IPS-18c (cell line): ENCODE results near the gene ADRA2A.

Experiments used
- H3K4me3 ChIP-seq: 2 replicates; pipeline ENCODE4 v1.7.0; 2013; ENCODE audit warnings: low read depth, mild to moderate bottlenecking, low read length, moderate library complexity; ENCODE audit not compliant: insufficient read depth
- H3K9me3 ChIP-seq: one replicate; pipeline ENCODE4 v1.6.1; 2013; ENCODE audit warnings: mild to moderate bottlenecking, low read length, moderate library complexity; ENCODE audit not compliant: control insufficient read depth, insufficient read depth

The ADRA2A gene

DNA sequence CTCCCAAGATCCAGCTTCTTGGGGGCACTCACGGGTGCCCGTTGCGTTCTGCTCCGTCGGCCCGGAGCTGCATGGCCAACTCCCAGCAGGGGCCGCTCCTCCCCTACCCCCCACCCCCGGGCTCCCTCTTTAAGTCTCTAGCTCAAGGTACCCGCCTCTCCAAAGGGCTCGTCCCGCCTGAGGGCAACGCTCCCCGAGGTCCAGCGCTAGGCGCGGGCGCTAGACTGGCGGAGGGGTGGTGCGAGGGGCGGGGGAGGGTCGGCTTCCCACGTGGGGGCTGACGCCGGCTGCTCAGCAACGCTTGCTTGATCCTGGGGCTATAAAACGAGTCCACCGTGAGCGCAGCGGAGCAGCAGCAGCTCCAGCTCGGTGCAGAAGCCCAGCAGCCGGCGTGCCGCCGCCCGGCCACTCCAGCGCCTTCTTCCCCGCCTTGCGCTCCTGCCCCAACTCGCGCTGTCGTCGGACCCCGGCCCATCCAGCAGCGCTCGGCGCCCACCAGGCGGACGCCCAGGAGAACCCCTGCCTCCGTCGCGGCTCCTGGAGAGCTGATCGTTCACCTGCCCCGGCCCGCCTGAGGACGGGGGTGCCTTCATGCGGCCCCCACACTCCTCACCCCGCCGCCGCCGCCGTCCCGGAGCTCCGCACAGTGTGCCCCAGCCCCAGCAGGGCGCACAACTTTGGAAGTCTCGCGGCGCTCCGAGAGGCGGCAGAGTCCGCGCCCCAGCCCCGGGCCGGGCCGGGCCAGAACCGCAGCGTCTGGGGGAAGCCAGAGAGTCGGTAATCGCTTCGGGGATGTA, at the start of gene ADRA2A:
Gene ADRA2A, plus strand, starts transcription at position 348 of the 797 bp plus-strand sequence. CDS start 968 bp downstream, outside the sequence.
- Histone ChIP-seq H3K4me3 (peak within 1 kb of the TSS; percentile 61), H3K9me3 (peaks cover 2% of the 10 kb centered on the region)

DNA sequence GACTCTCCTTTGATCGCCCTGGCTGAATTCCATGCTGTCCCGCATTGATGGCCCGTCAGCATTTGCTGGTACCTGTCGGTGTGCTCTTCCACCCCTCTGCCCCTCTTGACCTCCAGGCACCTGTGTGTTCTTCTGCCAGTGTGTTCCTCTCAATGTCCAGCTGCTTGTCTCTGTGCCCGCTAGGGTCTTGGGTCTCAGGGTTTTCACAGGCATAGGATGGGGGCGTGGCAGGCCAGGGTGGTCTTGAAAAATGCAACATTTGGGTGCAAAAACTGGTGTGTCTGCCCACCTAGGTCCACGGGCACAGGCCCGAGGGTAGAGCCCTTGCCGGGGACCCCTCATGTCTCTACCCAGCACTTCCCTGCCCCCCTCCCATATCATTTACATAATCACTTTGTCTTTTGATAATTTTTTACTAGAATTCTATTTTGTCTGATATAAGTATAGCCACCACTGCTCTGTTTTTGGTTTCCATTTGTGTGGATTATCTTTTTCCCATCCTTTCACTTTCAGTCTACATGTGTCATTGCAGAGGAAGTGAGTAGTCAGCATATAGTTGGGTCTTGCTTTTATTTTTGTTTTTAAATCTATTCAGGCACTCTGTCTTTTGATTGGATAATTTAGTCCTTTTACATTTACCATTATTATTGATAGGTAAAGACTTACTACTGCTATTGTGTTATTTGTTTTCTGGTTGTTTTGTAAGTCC, 46.6 kb upstream of the ADRA2A start:
- Histone ChIP-seq H3K9me3 (peaks cover 6% of the 10 kb centered on the region), H3K4me3 (no peak overlapping the region)

DNA sequence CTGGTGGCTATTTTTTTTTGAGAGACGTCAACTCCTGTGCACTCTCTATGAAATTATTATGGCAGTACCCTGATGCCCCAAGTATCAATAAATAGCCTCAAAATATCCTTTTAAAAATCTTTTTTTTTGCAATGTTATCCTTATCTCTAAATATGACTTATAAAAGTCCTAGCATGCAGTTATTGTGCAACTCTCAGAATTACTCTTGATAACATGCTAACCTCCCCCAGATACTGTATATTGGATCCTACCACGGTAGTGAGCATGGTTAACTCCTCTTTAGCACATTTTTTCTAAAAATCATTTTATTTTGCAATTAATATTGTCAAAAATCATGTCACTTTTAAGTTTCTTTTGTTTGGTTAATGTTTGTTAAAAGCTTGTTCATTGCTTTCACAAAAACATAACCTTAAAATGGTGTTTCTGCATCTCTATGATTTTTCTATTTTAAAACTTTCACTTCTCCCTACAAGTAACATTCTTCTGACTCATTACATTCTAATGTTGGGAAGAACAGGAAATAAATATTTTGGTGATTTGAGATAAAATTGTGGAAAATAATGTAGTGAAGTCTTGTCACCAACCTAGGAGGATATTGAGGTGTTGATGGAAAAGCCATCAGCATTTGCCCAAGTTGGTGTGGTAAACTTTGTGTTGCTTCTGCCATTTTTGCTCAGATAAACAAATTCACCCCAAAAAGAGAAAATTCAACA, 42.1 kb upstream of the ADRA2A start:
- H3K4me3 ChIP-seq, result no peak overlapping the region

DNA sequence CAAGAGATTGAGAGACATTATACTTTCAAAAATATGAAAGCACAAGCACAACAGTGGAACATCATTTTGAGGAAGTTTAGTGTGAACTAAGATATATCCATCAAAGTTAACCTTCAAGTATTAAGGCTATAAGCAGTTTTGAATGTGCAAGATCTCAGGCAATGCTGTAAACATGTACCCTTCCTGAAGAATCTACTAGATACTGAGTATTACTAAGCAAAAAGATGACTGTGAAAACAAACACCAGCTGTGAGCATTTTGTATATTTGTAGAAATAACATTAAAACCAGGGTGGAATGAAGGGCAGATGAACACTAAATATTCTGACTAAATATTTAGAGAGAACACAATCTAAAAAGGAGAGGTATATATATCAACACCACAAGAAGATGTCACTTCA, 41.3 kb upstream of the ADRA2A start:
- H3K9me3 ChIP-seq, result peaks cover 6% of the 10 kb centered on the region
- no peak overlapping the region for H3K4me3 ChIP-seq

More for the DNA sequence above, 42.1 kb upstream of the ADRA2A start:
- peaks cover 6% of the 10 kb centered on the region for H3K9me3 ChIP-seq

DNA sequence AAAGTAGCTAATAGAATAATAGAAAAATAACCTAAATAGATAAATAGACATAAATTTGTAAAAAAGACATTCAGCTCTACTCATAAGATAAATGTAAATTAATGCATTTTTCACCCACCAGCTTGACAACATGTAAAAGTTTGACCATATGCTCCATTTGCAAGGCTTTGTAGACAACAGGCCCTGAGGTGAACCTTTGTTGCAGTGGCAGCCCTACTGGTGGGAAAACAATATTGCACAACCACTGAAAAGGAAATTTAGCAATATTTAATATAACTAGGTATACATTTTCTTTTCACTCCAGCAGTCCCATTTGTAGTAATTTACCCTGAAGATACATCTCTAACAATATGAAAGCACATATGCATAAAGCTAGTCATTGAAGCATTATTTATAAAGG, 39.0 kb upstream of the ADRA2A start:
- no peak overlapping the region for H3K4me3 ChIP-seq
- peaks cover 3% of the 10 kb centered on the region for H3K9me3 ChIP-seq

DNA sequence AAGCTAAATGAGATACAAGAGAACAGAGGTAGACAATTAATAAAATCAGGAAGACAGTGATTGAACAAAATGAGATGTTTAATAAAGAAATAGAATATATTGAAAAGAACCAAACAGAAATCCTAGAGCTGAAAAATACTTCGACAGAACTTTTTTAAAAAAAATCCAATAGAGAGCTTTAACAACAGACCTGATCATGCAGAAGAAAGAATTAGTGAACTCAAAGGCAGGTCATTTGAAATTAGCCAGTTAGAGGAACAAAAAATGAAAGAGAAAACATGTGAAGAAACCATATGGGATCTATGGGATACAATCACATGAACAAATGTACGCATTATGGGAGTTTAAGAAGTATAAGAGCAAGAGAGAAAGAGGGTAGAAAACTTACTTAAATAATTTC, 37.3 kb upstream of the ADRA2A start:
- peaks cover 4% of the 10 kb centered on the region for H3K9me3 ChIP-seq
- H3K4me3 ChIP-seq, result no peak overlapping the region

DNA sequence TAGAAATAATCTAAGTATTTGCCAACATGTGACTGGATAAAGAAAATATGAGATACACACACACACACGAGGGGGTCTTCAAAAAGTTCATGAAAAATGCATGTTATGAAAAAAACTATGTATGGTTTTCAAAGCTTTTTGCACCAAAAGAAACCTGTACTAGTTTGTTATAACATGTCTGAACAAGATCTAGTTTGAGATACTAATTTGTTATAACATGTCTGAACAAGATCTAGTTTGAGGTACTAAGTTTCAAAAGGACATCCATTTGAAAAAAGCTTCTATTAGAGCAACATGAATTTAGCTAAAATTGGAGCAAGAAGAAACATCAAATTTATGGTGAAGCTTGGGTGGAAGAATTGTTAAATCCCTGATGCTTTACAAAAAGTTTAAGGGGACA, 19.8 kb upstream of the ADRA2A start:
- no peak overlapping the region for H3K4me3 ChIP-seq

DNA sequence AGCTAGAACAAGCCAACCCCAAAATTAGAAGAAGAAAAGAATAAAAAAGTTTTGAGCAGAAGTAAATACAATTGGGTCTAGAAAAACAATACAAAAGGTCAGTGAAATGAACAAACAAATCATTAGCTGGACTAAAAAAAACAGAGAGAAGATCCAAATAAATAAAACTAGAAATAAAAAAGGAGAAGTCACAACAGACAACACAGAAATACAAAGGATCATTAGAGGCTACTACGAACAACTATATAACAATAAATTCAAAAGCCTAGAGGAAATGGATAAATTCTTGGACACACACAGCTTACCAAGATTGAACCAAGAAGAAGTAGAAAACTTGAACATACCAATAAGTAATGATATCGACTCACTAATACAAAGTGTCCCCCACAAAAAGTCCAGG, 13.4 kb upstream of the ADRA2A start:
- Histone ChIP-seq H3K4me3 (no peak overlapping the region), H3K9me3 (peaks cover 3% of the 10 kb centered on the region)

More for the DNA sequence above, 19.8 kb upstream of the ADRA2A start:
- H3K9me3 ChIP-seq, result peaks cover 3% of the 10 kb centered on the region

DNA sequence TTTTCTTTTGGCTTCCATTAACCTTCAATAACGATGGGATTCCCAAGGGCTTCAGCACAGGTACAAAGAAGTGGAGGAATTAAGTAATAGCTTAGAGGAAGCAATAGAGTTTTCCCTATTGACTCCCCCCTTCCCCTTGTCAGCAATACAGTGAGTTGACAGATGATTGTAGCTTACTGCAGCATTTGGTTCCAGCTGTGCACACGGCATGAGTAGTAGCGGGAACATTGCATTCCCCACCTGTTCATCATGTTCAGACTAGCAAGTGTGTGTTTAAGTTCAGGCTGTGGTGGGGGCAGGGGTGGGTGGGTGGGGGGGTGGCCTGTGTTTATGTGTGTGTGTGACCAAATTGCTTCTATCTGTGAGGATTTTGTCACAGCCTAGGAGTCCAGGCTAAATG, 4.6 kb upstream of the ADRA2A start:
- Histone ChIP-seq H3K4me3 (no peak overlapping the region), H3K9me3 (no peaks in the 10 kb centered on the region)

DNA sequence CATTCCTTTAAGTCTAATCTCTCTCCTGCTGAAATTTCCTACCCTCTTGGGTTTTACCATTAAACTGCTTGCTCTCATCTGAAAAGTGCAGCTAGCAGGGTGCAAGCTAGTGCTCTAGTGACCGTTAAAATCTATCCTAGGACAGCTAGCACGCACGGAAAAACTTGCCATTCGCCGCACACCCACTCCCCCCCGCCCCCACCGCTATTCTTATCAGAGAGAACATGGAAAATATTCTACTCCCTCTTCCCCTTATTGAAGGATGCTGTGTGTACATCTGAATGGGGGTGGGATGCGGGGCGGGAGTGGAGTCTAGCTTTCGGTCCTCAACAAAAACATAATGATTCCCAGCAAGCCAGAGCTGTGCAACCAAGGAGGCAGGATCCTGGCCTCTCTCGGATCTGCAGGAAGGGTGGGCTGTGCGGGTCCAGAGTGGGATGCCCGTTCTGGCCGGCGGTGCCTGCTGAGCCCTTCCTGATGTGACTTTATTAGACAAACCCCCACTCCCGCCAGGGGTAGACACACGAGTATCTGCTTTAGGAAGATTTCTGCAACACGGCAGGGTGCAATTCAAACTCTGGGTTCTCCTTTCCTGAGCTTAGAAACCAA, 1.1 kb upstream of the ADRA2A start:
- peaks cover 2% of the 10 kb centered on the region for H3K9me3 ChIP-seq
- H3K4me3 ChIP-seq, result peak overlapping the region; percentile 61; the same call in 1 of the 2 replicates

DNA sequence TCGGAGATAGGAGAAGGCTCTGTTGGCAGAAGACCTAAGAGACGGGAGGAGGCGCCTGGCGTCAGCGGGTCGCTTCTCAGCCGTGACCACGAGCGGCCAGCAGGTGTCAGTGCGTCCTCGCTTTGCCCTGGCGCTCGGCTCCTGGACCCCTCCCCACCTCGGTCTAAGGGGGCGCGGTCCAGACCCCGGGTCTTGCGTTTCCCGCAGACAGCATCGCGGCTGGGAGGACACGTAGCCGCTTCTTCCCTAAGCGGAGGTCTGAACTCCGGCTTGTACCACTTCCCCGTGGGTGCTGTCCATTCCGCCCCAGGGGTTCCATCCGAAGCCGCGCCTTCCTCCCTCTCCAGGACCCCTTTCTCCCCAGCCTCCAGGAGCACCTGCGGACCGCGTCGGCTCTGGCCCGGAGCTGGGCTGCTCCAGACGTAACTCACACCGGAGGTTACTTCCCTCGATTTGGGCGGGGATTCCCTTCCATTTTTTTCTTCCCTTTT, 593 bp upstream of the ADRA2A start:
- Histone ChIP-seq H3K4me3 (peak overlapping the region; percentile 61), H3K9me3 (peaks cover 2% of the 10 kb centered on the region)

DNA sequence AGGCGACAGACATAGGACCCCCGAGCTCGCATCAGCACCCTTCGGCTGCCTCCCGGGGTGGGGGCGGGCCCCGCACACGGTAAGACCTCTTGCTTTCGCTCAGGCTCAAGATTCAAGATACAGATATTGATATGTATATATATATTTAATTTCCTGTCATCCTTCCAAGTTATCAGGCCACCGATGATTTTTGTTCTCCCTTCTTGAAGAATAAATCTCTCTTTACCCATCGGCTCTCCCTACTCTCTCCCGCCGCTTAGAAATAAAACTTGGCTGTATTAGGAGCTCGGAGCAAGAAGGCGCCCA, 603 bp downstream of the ADRA2A start:
- Histone ChIP-seq H3K4me3 (peak overlapping the region; percentile 61), H3K9me3 (peaks cover 2% of the 10 kb centered on the region)

DNA sequence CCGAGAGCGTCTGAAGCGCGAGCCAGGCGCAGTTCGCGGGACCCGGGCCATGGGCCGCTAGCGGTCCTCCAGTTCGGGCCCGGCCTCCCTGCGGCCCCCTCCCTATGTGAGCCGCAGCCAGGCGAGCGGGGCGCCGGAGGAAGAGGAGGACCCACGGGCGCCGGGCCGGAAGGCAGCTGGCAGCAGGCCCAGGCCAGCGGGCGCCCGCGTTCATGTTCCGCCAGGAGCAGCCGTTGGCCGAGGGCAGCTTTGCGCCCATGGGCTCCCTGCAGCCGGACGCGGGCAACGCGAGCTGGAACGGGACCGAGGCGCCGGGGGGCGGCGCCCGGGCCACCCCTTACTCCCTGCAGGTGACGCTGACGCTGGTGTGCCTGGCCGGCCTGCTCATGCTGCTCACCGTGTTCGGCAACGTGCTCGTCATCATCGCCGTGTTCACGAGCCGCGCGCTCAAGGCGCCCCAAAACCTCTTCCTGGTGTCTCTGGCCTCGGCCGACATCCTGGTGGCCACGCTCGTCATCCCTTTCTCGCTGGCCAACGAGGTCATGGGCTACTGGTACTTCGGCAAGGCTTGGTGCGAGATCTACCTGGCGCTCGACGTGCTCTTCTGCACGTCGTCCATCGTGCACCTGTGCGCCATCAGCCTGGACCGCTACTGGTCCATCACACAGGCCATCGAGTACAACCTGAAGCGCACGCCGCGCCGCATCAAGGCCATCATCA, 1.1 kb downstream of the ADRA2A start:
- Histone ChIP-seq H3K4me3 (peak overlapping the region; percentile 61), H3K9me3 (peaks cover 2% of the 10 kb centered on the region)

DNA sequence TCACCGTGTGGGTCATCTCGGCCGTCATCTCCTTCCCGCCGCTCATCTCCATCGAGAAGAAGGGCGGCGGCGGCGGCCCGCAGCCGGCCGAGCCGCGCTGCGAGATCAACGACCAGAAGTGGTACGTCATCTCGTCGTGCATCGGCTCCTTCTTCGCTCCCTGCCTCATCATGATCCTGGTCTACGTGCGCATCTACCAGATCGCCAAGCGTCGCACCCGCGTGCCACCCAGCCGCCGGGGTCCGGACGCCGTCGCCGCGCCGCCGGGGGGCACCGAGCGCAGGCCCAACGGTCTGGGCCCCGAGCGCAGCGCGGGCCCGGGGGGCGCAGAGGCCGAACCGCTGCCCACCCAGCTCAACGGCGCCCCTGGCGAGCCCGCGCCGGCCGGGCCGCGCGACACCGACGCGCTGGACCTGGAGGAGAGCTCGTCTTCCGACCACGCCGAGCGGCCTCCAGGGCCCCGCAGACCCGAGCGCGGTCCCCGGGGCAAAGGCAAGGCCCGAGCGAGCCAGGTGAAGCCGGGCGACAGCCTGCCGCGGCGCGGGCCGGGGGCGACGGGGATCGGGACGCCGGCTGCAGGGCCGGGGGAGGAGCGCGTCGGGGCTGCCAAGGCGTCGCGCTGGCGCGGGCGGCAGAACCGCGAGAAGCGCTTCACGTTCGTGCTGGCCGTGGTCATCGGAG, 1.8 kb downstream of the ADRA2A start:
- H3K9me3 ChIP-seq, result peaks cover 2% of the 10 kb centered on the region
- 0 out of 2 replicates have a peak overlapping the region, but pooled peaks have one; percentile 9 for H3K4me3 ChIP-seq

DNA sequence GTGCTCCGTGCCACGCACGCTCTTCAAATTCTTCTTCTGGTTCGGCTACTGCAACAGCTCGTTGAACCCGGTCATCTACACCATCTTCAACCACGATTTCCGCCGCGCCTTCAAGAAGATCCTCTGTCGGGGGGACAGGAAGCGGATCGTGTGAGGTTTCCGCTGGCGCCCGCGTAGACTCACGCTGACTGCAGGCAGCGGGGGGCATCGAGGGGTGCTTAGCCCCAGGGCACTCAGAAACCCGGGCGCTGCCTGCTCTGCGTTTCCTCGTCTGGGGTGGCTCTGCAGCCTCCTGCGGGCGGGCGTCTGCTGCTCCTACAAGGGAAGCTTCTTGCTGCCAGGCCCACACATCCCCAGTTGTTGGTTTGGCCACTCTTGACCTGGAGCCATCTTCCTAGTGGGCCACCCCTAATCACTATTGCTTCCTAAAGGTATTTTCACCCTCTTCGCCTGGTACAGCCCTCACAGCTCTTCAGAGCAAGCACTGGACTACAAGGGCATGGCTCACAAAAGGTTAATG, 2.5 kb downstream of the ADRA2A start:
- peaks cover 2% of the 10 kb centered on the region for H3K9me3 ChIP-seq
- H3K4me3 ChIP-seq, result no peak overlapping the region

DNA sequence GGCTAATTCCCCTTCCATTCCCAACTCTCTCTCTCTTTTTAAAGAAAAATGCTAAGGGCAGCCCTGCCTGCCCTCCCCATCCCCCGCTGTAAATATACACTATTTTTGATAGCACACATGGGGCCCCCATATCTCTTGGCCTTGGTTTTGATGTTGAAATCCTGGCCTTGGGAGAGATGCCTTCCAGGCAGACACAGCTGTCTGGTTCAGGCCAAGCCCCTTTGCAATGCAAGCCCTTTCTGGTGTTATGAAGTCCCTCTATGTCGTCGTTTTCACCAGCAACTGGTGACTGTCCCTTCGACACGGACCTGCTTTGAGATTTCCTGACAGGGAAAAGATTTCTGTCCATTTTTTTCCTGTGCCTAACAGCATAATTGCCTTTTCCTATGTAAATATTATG, 3.0 kb downstream of the ADRA2A start:
- Histone ChIP-seq H3K9me3 (peaks cover 2% of the 10 kb centered on the region), H3K4me3 (no peak overlapping the region)
